Superior temporal gyrus (tissue), 1 donor: ENCODE measurements around the gene ARHGAP25.

ENCODE experiments used
- DNase-seq: peaks from one replicate; pipeline ENCODE4 v3.0.0-alpha.2; 2016; ENCODE audit errors: extremely low spot score

Gene ARHGAP25

GRCh38 chr2:68734688-68735525 lies at the start of gene ARHGAP25:
TSS of gene ARHGAP25 (plus strand) at chr2:68734811. CDS start at chr2:68735200, 389 bp downstream.
- DNase-seq = peak; percentile 43

GRCh38 chr2:68686178-68686577 lies 48.4 kb upstream of the ARHGAP25 start:
- DNase-seq = no peak

GRCh38 chr2:68687018-68687417 lies 47.6 kb upstream of the ARHGAP25 start:
- DNase-seq = no peak

- peak; percentile 21 for DNase-seq
These were observed 44.8 kb upstream of the ARHGAP25 start for GRCh38 chr2:68689553-68690537.

GRCh38 chr2:68690851-68691250 lies 43.8 kb upstream of the ARHGAP25 start:
- DNase-seq = no peak

GRCh38 chr2:68692511-68692910 lies 42.1 kb upstream of the ARHGAP25 start:
- no peak for DNase-seq

GRCh38 chr2:68693951-68694350 lies 40.7 kb upstream of the ARHGAP25 start:
- no peak for DNase-seq

- no peak for DNase-seq
These were observed 38.6 kb upstream of the ARHGAP25 start for GRCh38 chr2:68695971-68696370.

- DNase-seq = no peak
These were observed 38.1 kb upstream of the ARHGAP25 start for GRCh38 chr2:68696554-68696953.

- DNase-seq = no peak
These were observed 35.8 kb upstream of the ARHGAP25 start for GRCh38 chr2:68698567-68699377.

- DNase-seq = no peak
These were observed 34.1 kb upstream of the ARHGAP25 start for GRCh38 chr2:68700560-68700959.

GRCh38 chr2:68706637-68707036 lies 28.0 kb upstream of the ARHGAP25 start:
- DNase-seq = no peak

GRCh38 chr2:68708629-68709028 lies 26.0 kb upstream of the ARHGAP25 start:
- no peak for DNase-seq

GRCh38 chr2:68709421-68709911 lies 25.1 kb upstream of the ARHGAP25 start:
- peak; percentile 80 for DNase-seq

- no peak for DNase-seq
These were observed 24.3 kb upstream of the ARHGAP25 start for GRCh38 chr2:68710336-68710735.

- no peak for DNase-seq
These were observed 23.9 kb upstream of the ARHGAP25 start for GRCh38 chr2:68710756-68711155.

- no peak for DNase-seq
These were observed 19.7 kb upstream of the ARHGAP25 start for GRCh38 chr2:68714866-68715265.

GRCh38 chr2:68715353-68716041 lies 19.1 kb upstream of the ARHGAP25 start:
- DNase-seq = no peak

- DNase-seq = no peak
These were observed 17.9 kb upstream of the ARHGAP25 start for GRCh38 chr2:68716604-68717304.

- no peak for DNase-seq
These were observed 17.3 kb upstream of the ARHGAP25 start for GRCh38 chr2:68717305-68717661.
